Activated naive CD8-positive, alpha-beta T cell (primary cell): ENCODE measurements around the gene SNTG2.

Experiments used
- H3K27ac Mint-ChIP-seq: one replicate; pipeline ENCODE4 v1.8.0; 2021; ENCODE audit warnings: mixed read lengths
- H3K27me3 Mint-ChIP-seq: one replicate; pipeline ENCODE4 v1.8.0; 2021; ENCODE audit warnings: mixed read lengths
- H3K36me3 Mint-ChIP-seq: one replicate; pipeline ENCODE4 v1.8.0; 2021; ENCODE audit warnings: mixed read lengths
- H3K4me1 Mint-ChIP-seq: one replicate; pipeline ENCODE4 v1.8.0; 2021; ENCODE audit warnings: low read depth, mixed read lengths
- H3K4me3 Mint-ChIP-seq: one replicate; pipeline ENCODE4 v1.8.0; 2021; ENCODE audit warnings: mild to moderate bottlenecking, mixed read lengths
- H3K9me3 Mint-ChIP-seq: one replicate; pipeline ENCODE4 v1.8.0; 2021; ENCODE audit warnings: low read depth, mixed read lengths

Gene SNTG2

GRCh38 chr2:1026141-1026540 lies 75.5 kb downstream of the SNTG2 start:
- Mint-ChIP-seq H3K27me3 (no peaks in the 10 kb centered on the region), H3K4me1 (no peaks in the 10 kb centered on the region), H3K4me3 (no peak overlapping the region), H3K36me3 (no peaks in the 10 kb centered on the region), H3K9me3 (no peaks in the 10 kb centered on the region), H3K27ac (no peak overlapping the region)

- Mint-ChIP-seq H3K9me3 (no peaks in the 10 kb centered on the region), H3K4me1 (peaks cover 2% of the 10 kb centered on the region), H3K27ac (no peak overlapping the region), H3K36me3 (no peaks in the 10 kb centered on the region), H3K27me3 (no peaks in the 10 kb centered on the region), H3K4me3 (no peak overlapping the region)
These were observed 78.2 kb downstream of the SNTG2 start for GRCh38 chr2:1028831-1029230.

GRCh38 chr2:1032030-1032429 lies 81.4 kb downstream of the SNTG2 start:
- Mint-ChIP-seq H3K27ac (no peak overlapping the region), H3K9me3 (no peaks in the 10 kb centered on the region), H3K27me3 (no peaks in the 10 kb centered on the region), H3K36me3 (peaks cover 3% of the 10 kb centered on the region), H3K4me1 (peaks cover 2% of the 10 kb centered on the region), H3K4me3 (peak overlapping the region; percentile 28)

- H3K27me3 Mint-ChIP-seq = no peaks in the 10 kb centered on the region
- peaks cover 3% of the 10 kb centered on the region for H3K36me3 Mint-ChIP-seq
- H3K27ac Mint-ChIP-seq = no peak overlapping the region
- H3K9me3 Mint-ChIP-seq = no peaks in the 10 kb centered on the region
- peaks cover 2% of the 10 kb centered on the region for H3K4me1 Mint-ChIP-seq
- no peak overlapping the region for H3K4me3 Mint-ChIP-seq
These were observed 82.4 kb downstream of the SNTG2 start for GRCh38 chr2:1033069-1033468.

GRCh38 chr2:1037066-1037465 lies 86.4 kb downstream of the SNTG2 start:
- Mint-ChIP-seq H3K9me3 (peaks cover under 1% of the 10 kb centered on the region), H3K27me3 (no peaks in the 10 kb centered on the region), H3K4me3 (no peak overlapping the region), H3K27ac (no peak overlapping the region), H3K36me3 (peaks cover 3% of the 10 kb centered on the region), H3K4me1 (peaks cover 8% of the 10 kb centered on the region)

- Mint-ChIP-seq H3K4me1 (peaks cover 7% of the 10 kb centered on the region), H3K9me3 (peaks cover 20% of the 10 kb centered on the region), H3K36me3 (peaks cover 22% of the 10 kb centered on the region), H3K4me3 (no peak overlapping the region), H3K27ac (no peak overlapping the region), H3K27me3 (no peaks in the 10 kb centered on the region)
These were observed 88.9 kb downstream of the SNTG2 start for GRCh38 chr2:1039549-1039948.

- no peak overlapping the region for H3K27ac Mint-ChIP-seq
- H3K4me3 Mint-ChIP-seq = no peak overlapping the region
- H3K4me1 Mint-ChIP-seq = peaks cover 15% of the 10 kb centered on the region
- no peaks in the 10 kb centered on the region for H3K27me3 Mint-ChIP-seq
- H3K9me3 Mint-ChIP-seq = peaks cover 32% of the 10 kb centered on the region
- H3K36me3 Mint-ChIP-seq = peaks cover 34% of the 10 kb centered on the region
These were observed 90.6 kb downstream of the SNTG2 start for GRCh38 chr2:1041012-1041805.

- Mint-ChIP-seq H3K27me3 (no peaks in the 10 kb centered on the region), H3K4me1 (peaks cover 15% of the 10 kb centered on the region), H3K9me3 (peaks cover 40% of the 10 kb centered on the region), H3K27ac (no peak overlapping the region), H3K4me3 (no peak overlapping the region), H3K36me3 (peaks cover 45% of the 10 kb centered on the region)
These were observed 94.5 kb downstream of the SNTG2 start for GRCh38 chr2:1045109-1045508.

- peaks cover 40% of the 10 kb centered on the region for H3K9me3 Mint-ChIP-seq
- H3K27ac Mint-ChIP-seq = no peak overlapping the region
- H3K4me3 Mint-ChIP-seq = no peak overlapping the region
- H3K4me1 Mint-ChIP-seq = peaks cover 17% of the 10 kb centered on the region
- no peaks in the 10 kb centered on the region for H3K27me3 Mint-ChIP-seq
- H3K36me3 Mint-ChIP-seq = peaks cover 45% of the 10 kb centered on the region
These were observed 95.4 kb downstream of the SNTG2 start for GRCh38 chr2:1046067-1046466.

GRCh38 chr2:1047485-1047884 lies 96.8 kb downstream of the SNTG2 start:
- H3K4me3 Mint-ChIP-seq = no peak overlapping the region
- no peaks in the 10 kb centered on the region for H3K27me3 Mint-ChIP-seq
- H3K27ac Mint-ChIP-seq = no peak overlapping the region
- peaks cover 41% of the 10 kb centered on the region for H3K36me3 Mint-ChIP-seq
- peaks cover 35% of the 10 kb centered on the region for H3K9me3 Mint-ChIP-seq
- peaks cover 17% of the 10 kb centered on the region for H3K4me1 Mint-ChIP-seq

- H3K4me1 Mint-ChIP-seq = peaks cover 17% of the 10 kb centered on the region
- H3K27ac Mint-ChIP-seq = no peak overlapping the region
- no peak overlapping the region for H3K4me3 Mint-ChIP-seq
- H3K9me3 Mint-ChIP-seq = peaks cover 19% of the 10 kb centered on the region
- no peaks in the 10 kb centered on the region for H3K27me3 Mint-ChIP-seq
- peaks cover 22% of the 10 kb centered on the region for H3K36me3 Mint-ChIP-seq
These were observed 99.0 kb downstream of the SNTG2 start for GRCh38 chr2:1049691-1050090.

- no peak overlapping the region for H3K4me3 Mint-ChIP-seq
- H3K9me3 Mint-ChIP-seq = peaks cover 9% of the 10 kb centered on the region
- H3K4me1 Mint-ChIP-seq = peaks cover 8% of the 10 kb centered on the region
- H3K36me3 Mint-ChIP-seq = peaks cover 13% of the 10 kb centered on the region
- H3K27ac Mint-ChIP-seq = no peak overlapping the region
- no peaks in the 10 kb centered on the region for H3K27me3 Mint-ChIP-seq
These were observed 100.4 kb downstream of the SNTG2 start for GRCh38 chr2:1051075-1051474.

- H3K36me3 Mint-ChIP-seq = peaks cover 12% of the 10 kb centered on the region
- peaks cover 8% of the 10 kb centered on the region for H3K4me1 Mint-ChIP-seq
- H3K9me3 Mint-ChIP-seq = no peaks in the 10 kb centered on the region
- H3K4me3 Mint-ChIP-seq = no peak overlapping the region
- H3K27ac Mint-ChIP-seq = no peak overlapping the region
- H3K27me3 Mint-ChIP-seq = no peaks in the 10 kb centered on the region
These were observed 102.1 kb downstream of the SNTG2 start for GRCh38 chr2:1052771-1053191.

- Mint-ChIP-seq H3K27me3 (no peaks in the 10 kb centered on the region), H3K36me3 (peaks cover 12% of the 10 kb centered on the region), H3K27ac (no peak overlapping the region), H3K4me1 (peaks cover 8% of the 10 kb centered on the region), H3K9me3 (no peaks in the 10 kb centered on the region), H3K4me3 (no peak overlapping the region)
These were observed 103.1 kb downstream of the SNTG2 start for GRCh38 chr2:1053786-1054185.

- no peaks in the 10 kb centered on the region for H3K9me3 Mint-ChIP-seq
- H3K4me3 Mint-ChIP-seq = no peak overlapping the region
- peaks cover 9% of the 10 kb centered on the region for H3K36me3 Mint-ChIP-seq
- peaks cover 8% of the 10 kb centered on the region for H3K4me1 Mint-ChIP-seq
- H3K27me3 Mint-ChIP-seq = no peaks in the 10 kb centered on the region
- H3K27ac Mint-ChIP-seq = no peak overlapping the region
These were observed 103.8 kb downstream of the SNTG2 start for GRCh38 chr2:1054399-1054798.

GRCh38 chr2:1055014-1055595 lies 104.5 kb downstream of the SNTG2 start:
- Mint-ChIP-seq H3K27ac (no peak overlapping the region), H3K4me3 (no peak overlapping the region), H3K4me1 (peaks cover 8% of the 10 kb centered on the region), H3K9me3 (no peaks in the 10 kb centered on the region), H3K36me3 (peaks cover 5% of the 10 kb centered on the region), H3K27me3 (no peaks in the 10 kb centered on the region)
